HepG2 (cell line): Measurements from ENCODE around the gene WDR7. TPM values are rescaled to one million over a fixed set of nuclear protein-coding genes. Genes with fewer than 3 reads are reported as not detected.

ENCODE experiments used
- BRCA1 ChIP-seq: sonication (generic); formaldehyde crosslinking; IDR thresholded peaks from 2 replicates; pipeline ENCODE4 v1.4.0; 2020; ENCODE audit warnings: missing genetic modification reagents
- CAMTA2 ChIP-seq: sonication (generic); formaldehyde crosslinking; IDR thresholded peaks from 2 replicates; pipeline ENCODE4 v1.4.0; 2020; ENCODE audit warnings: mild to moderate bottlenecking, missing genetic modification reagents, borderline replicate concordance
- GLI4 ChIP-seq: sonication (generic); formaldehyde crosslinking; IDR thresholded peaks from 2 replicates; pipeline ENCODE4 v1.5.1; 2020; ENCODE audit warnings: missing genetic modification reagents, mild to moderate bottlenecking, moderate library complexity, borderline replicate concordance
- JUND ChIP-seq: sonication (generic); formaldehyde crosslinking; IDR thresholded peaks from 2 replicates; pipeline ENCODE4 v1.8.0; 2022; ENCODE audit warnings: mild to moderate bottlenecking, missing genetic modification reagents
- KDM4B ChIP-seq: sonication (generic); formaldehyde crosslinking; IDR thresholded peaks from 2 replicates; pipeline ENCODE4 v1.4.0; 2020; ENCODE audit warnings: missing genetic modification reagents
- MAZ ChIP-seq, 2 experiments: sonication (generic) in 1 of 2; formaldehyde crosslinking in 1 of 2; IDR thresholded peaks; 2 replicates each; pipeline versions ENCODE4 v1.5.0 to v1.6.1; 2012 to 2020; ENCODE audit warnings: low read depth in 2 of 2, mild to moderate bottlenecking in 2 of 2, borderline replicate concordance in 1 of 2, improper control_type of control experiment in 1 of 2, low read length in 1 of 2, missing genetic modification reagents in 1 of 2, moderate library complexity in 1 of 2
- NR1H2 ChIP-seq: sonication (generic); formaldehyde crosslinking; IDR thresholded peaks from 2 replicates; pipeline ENCODE4 v1.8.1; 2022; ENCODE audit warnings: low read depth, missing genetic modification reagents, borderline replicate concordance
- PHF5A ChIP-seq: IDR thresholded peaks from one replicate; pipeline ENCODE4 v1.6.1; 2018; ENCODE audit warnings: low read depth, missing genetic modification reagents; ENCODE audit not compliant: unreplicated experiment
- SUZ12 ChIP-seq: fragments of 150-350 bp; IDR thresholded peaks from 2 replicates; pipeline ENCODE4 v1.6.1; 2014; ENCODE audit warnings: low read depth, low read length
- ZFAT ChIP-seq: sonication (generic); formaldehyde crosslinking; conservative IDR thresholded peaks from 2 replicates; pipeline ENCODE4 v1.8.1; 2023; ENCODE audit warnings: missing genetic modification reagents, inconsistent platforms
- ZNF510 ChIP-seq: sonication (generic); formaldehyde crosslinking; IDR thresholded peaks from 2 replicates; pipeline ENCODE4 v1.4.0; 2020; ENCODE audit warnings: low read depth, mild to moderate bottlenecking, missing genetic modification reagents
- ZNF543 ChIP-seq: sonication (generic); formaldehyde crosslinking; IDR thresholded peaks from 2 replicates; pipeline ENCODE4 v1.4.0; 2020; ENCODE audit warnings: mild to moderate bottlenecking, missing genetic modification reagents
- ZNF558 ChIP-seq: sonication (generic); formaldehyde crosslinking; IDR thresholded peaks from 2 replicates; pipeline ENCODE4 v1.9.0; 2022; ENCODE audit warnings: mild to moderate bottlenecking, missing genetic modification reagents, borderline replicate concordance
- ZNF567 ChIP-seq: sonication (generic); formaldehyde crosslinking; IDR thresholded peaks from 2 replicates; pipeline ENCODE4 v1.8.1; 2023; ENCODE audit warnings: mild to moderate bottlenecking, missing genetic modification reagents, borderline replicate concordance
- ZNF619 ChIP-seq: sonication (generic); formaldehyde crosslinking; IDR thresholded peaks from 2 replicates; pipeline ENCODE4 v1.4.0; 2020; ENCODE audit warnings: mild to moderate bottlenecking, missing genetic modification reagents
- ZNF652 ChIP-seq: IDR thresholded peaks from 2 replicates; pipeline ENCODE4 v1.6.1; 2016; ENCODE audit warnings: low read depth, borderline replicate concordance
- polyA plus RNA-seq, 8 experiments: library from polyadenylated mRNA; depleted of rRNA in 3 of 8; stranded (reverse) in 7 of 8; unstranded in 1 of 8; fragments of >200 nt; fragmentation: Illumina TruSeq in 4 of 8; extraction: Trizol in 4 of 8; gene quantifications; 2 replicates each; pipeline versions ENCODE4 v1.2.1 to v1.2.3, GENCODE V29; 2011 to 2016; ENCODE audit warnings: low read depth in 4 of 8, missing spikeins in 1 of 8, mixed read lengths in 1 of 8; ENCODE audit not compliant: insufficient read depth in 1 of 8
- total RNA-seq, 5 experiments: library from RNA; depleted of rRNA; stranded (reverse); fragments of >200 nt; fragmentation: Illumina TruSeq; extraction: Trizol; gene quantifications; 2 replicates each; pipeline ENCODE4 v1.2.3, GENCODE V29; 2016; ENCODE audit warnings: low read depth in 1 of 5
- TF ChIP-seq, protein P1 (sequence below): sonication (generic); formaldehyde crosslinking; IDR thresholded peaks from 2 replicates; pipeline ENCODE4 v1.5.0; 2020; ENCODE audit warnings: mild to moderate bottlenecking, missing genetic modification reagents, moderate library complexity
- TF ChIP-seq, protein P2 (sequence below): sonication (generic); formaldehyde crosslinking; IDR thresholded peaks from 2 replicates; pipeline ENCODE4 v1.4.0; 2020; ENCODE audit warnings: missing genetic modification reagents
- TF ChIP-seq, protein P3 (sequence below): sonication (generic); formaldehyde crosslinking; IDR thresholded peaks from 2 replicates; pipeline ENCODE4 v1.9.0; 2021; ENCODE audit warnings: missing genetic modification reagents, borderline replicate concordance
- TF ChIP-seq, protein P4 (sequence below): sonication (generic); formaldehyde crosslinking; IDR thresholded peaks from 2 replicates; pipeline ENCODE4 v1.8.0; 2022; ENCODE audit warnings: missing genetic modification reagents, mild to moderate bottlenecking, inconsistent platforms, borderline replicate concordance

Gene WDR7
- total and polyA plus RNA-seq, 2 of the 13 experiments (the other 11 are each of a cell fraction or from before 2014, with no cell fraction given) = 2.0 to 7.8 TPM

DNA sequence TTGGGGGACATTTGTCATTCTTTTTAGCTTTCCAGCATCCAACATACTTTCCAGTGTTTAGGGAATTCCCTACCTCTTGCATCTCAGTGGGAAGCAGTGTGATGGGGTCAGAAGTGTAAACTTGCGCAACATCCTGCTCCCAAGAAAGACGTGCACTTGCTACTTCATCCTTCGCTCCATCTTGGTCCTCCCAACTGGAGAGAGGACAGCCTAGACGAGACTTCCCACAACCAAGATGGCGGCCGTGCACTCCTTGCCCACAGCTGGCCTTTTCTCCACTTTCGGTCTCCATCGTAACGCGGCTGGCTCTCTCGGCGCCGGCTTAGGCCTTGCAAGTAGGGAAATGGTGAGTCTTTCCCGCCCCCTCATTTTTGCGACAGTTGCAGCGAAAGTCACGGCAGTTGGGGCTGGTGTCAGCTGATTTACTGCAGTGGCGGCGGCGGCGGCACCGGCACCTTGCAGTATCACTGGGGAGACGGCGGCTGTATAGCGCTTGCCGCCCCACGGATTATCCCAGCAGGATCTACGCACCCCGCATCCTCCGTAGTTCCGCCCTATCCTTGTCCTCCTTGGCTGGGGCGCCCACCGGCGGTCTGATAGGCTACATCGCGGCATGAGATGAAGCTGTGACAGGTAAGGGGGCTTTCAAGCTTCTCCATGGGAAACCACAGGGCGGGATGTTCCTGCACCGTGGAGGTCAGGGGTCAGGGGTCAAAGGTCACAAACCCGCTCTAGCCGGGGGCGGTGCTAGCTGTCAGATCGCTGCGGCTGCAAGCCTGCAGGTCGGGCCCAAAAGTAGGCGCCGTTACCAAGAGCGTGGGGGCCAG lies at the start of gene WDR7 (continued):
- TF ChIP-seq ZFAT (CRISPR knock-in tag) = no peak
- no peak for TF ChIP-seq CAMTA2 (CRISPR knock-in tag)
- TF ChIP-seq ZNF558 (CRISPR knock-in tag) = no peak
- TF ChIP-seq ZNF510 (CRISPR knock-in tag) = no peak
- no peak for TF ChIP-seq KDM4B (CRISPR knock-in tag)
- 0 out of 2 replicates have a peak, but pooled peaks have one; percentile 79 for TF ChIP-seq ZNF619 (CRISPR knock-in tag)
- TF ChIP-seq, protein P1, sequence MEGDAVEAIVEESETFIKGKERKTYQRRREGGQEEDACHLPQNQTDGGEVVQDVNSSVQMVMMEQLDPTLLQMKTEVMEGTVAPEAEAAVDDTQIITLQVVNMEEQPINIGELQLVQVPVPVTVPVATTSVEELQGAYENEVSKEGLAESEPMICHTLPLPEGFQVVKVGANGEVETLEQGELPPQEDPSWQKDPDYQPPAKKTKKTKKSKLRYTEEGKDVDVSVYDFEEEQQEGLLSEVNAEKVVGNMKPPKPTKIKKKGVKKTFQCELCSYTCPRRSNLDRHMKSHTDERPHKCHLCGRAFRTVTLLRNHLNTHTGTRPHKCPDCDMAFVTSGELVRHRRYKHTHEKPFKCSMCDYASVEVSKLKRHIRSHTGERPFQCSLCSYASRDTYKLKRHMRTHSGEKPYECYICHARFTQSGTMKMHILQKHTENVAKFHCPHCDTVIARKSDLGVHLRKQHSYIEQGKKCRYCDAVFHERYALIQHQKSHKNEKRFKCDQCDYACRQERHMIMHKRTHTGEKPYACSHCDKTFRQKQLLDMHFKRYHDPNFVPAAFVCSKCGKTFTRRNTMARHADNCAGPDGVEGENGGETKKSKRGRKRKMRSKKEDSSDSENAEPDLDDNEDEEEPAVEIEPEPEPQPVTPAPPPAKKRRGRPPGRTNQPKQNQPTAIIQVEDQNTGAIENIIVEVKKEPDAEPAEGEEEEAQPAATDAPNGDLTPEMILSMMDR (CRISPR knock-in tag) = peak; percentile 53
- TF ChIP-seq JUND (CRISPR knock-in tag) = no peak
- TF ChIP-seq SUZ12 = no peak
- no peak for TF ChIP-seq ZNF567 (CRISPR knock-in tag)
- TF ChIP-seq, protein P2, sequence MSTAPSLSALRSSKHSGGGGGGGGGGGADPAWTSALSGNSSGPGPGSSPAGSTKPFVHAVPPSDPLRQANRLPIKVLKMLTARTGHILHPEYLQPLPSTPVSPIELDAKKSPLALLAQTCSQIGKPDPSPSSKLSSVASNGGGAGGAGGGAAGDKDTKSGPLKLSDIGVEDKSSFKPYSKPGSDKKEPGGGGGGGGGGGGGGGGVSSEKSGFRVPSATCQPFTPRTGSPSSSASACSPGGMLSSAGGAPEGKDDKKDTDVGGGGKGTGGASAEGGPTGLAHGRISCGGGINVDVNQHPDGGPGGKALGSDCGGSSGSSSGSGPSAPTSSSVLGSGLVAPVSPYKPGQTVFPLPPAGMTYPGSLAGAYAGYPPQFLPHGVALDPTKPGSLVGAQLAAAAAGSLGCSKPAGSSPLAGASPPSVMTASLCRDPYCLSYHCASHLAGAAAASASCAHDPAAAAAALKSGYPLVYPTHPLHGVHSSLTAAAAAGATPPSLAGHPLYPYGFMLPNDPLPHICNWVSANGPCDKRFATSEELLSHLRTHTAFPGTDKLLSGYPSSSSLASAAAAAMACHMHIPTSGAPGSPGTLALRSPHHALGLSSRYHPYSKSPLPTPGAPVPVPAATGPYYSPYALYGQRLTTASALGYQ = 0 out of 2 replicates have a peak, but pooled peaks have one; percentile 40
- TF ChIP-seq ZNF652 = no peak
- TF ChIP-seq, protein P3, sequence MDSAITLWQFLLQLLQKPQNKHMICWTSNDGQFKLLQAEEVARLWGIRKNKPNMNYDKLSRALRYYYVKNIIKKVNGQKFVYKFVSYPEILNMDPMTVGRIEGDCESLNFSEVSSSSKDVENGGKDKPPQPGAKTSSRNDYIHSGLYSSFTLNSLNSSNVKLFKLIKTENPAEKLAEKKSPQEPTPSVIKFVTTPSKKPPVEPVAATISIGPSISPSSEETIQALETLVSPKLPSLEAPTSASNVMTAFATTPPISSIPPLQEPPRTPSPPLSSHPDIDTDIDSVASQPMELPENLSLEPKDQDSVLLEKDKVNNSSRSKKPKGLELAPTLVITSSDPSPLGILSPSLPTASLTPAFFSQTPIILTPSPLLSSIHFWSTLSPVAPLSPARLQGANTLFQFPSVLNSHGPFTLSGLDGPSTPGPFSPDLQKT (CRISPR knock-in tag) = no peak
- TF ChIP-seq MAZ (IDR thresholded peaks at IDR 0.05; ENCODE audit: borderline replicate concordance, low read depth, low read length) = no peak
- no peak; the same call in 1 of the 2 replicates for TF ChIP-seq MAZ (CRISPR knock-in tag; IDR thresholded peaks at IDR 0.05; ENCODE audit: low read depth)
- peak; percentile 71; the same call in 1 of the 2 replicates for TF ChIP-seq ZNF543 (CRISPR knock-in tag)
- TF ChIP-seq BRCA1 (CRISPR knock-in tag) = no peak
- TF ChIP-seq NR1H2 (CRISPR knock-in tag) = no peak
- TF ChIP-seq, protein P4, sequence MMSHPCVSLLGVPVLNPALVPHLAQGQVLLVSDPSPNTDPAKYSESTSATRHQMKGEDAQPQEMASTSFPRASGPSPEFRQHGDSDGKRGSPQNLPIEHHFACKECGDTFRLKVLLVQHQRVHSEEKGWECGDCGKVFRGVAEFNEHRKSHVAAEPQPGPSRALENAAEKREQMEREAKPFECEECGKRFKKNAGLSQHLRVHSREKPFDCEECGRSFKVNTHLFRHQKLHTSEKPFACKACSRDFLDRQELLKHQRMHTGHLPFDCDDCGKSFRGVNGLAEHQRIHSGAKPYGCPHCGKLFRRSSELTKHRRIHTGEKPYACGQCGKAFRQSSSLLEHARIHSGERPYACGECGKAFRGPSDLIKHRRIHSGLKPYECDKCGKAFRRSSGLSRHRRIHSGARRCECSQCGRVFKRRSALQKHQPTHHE (CRISPR knock-in tag) = peak; percentile 51; the same call in 1 of the 2 replicates
- TF ChIP-seq GLI4 (CRISPR knock-in tag) = peak; percentile 55; the same call in 1 of the 2 replicates
- TF ChIP-seq PHF5A (CRISPR knock-in tag) = no peak
